Measurements from ENCODE around the gene CSRP3.

The CSRP3 gene

DNA sequence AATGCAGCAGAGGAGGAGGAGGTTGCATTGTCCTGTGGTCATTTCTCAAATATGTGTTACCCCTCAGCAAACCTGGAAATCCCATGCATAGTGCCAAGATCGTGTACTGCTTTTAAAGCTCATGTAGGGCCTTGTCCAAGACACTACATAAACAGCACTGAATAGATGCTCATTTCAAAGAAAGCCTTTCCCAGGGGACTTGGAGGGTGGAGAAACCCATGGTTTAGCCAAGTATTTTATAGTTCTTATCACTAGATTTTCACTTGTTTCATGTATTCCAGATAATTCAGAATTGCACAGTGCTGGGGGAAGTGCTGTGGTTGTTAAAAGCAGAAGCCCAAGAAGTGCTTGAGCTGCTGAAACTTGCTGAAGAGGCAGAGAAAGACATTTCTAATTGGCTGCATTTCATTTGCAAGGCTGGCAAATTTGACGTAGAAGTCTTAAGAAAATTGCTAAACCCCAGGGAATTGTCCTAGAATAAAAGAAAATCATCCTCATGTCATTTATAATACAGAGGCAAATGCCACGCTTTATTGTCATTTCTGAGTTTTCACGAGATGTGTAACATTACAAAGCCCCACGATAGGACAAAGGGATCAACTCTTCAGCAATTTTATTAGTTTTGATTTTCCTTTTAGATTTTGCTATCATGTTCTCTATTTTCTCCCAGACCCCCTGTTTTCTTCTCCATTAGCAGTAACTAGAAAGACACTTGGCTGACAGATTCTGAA lies 20.1 kb downstream of the CSRP3 start:
- Histone ChIP-seq H3K27ac (ENCODE audit: poor library complexity, severe bottlenecking) (no peak overlapping the region), H3K4me1 (ENCODE audit: insufficient read depth, poor library complexity, severe bottlenecking) (no peaks in the 10 kb centered on the region), H3K27me3 (ENCODE audit: insufficient read depth, poor library complexity, severe bottlenecking) (no peaks in the 10 kb centered on the region), H3K4me3 (ENCODE audit: severe bottlenecking) (no peak overlapping the region), H3K9me3 (ENCODE audit: severe bottlenecking) (no peaks in the 10 kb centered on the region), H3K36me3 (ENCODE audit: low read depth) (peaks cover 5% of the 10 kb centered on the region)
- ATAC-seq (ENCODE audit: low read depth), result no peak
- TF ChIP-seq, protein P1, sequence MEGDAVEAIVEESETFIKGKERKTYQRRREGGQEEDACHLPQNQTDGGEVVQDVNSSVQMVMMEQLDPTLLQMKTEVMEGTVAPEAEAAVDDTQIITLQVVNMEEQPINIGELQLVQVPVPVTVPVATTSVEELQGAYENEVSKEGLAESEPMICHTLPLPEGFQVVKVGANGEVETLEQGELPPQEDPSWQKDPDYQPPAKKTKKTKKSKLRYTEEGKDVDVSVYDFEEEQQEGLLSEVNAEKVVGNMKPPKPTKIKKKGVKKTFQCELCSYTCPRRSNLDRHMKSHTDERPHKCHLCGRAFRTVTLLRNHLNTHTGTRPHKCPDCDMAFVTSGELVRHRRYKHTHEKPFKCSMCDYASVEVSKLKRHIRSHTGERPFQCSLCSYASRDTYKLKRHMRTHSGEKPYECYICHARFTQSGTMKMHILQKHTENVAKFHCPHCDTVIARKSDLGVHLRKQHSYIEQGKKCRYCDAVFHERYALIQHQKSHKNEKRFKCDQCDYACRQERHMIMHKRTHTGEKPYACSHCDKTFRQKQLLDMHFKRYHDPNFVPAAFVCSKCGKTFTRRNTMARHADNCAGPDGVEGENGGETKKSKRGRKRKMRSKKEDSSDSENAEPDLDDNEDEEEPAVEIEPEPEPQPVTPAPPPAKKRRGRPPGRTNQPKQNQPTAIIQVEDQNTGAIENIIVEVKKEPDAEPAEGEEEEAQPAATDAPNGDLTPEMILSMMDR (IDR thresholded peaks at IDR 0.05; ENCODE audit: poor library complexity, severe bottlenecking), result no peak
- DNase-seq (ENCODE audit: low spot score), result no peak

DNA sequence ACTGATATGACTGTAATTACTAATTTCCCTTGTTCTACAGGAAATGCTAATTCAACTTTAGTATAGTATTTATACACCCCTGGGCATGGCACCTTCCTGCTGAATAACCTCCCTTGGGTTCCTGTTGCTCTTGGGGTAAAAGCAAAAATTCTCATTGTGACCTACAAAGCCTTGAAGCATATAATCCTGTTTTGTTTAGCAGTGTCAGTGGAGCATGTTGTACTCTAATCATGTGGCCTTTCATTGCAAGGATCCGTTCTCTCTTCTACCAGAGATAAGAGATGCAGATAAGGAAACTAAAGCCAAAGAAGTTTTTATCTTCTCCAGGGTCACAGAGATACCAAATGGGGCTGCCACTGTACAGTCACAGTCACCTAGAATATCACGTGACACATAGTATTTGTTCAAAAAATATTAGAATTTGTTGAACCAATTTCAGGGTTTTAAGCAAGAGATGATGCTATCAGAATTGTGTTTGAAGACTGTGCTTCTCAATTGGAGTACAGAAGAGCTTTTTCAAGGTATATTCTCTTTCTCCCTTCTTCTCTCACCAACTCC lies 25.1 kb downstream of the CSRP3 start:
- no peaks in the 10 kb centered on the region for H3K27me3 ChIP-seq (ENCODE audit: insufficient read depth, poor library complexity, severe bottlenecking)
- no peaks in the 10 kb centered on the region for H3K4me1 ChIP-seq (ENCODE audit: insufficient read depth, poor library complexity, severe bottlenecking)
- no peaks in the 10 kb centered on the region for H3K9me3 ChIP-seq (ENCODE audit: severe bottlenecking)
- peaks cover 42% of the 10 kb centered on the region for H3K36me3 ChIP-seq (ENCODE audit: low read depth)
- DNase-seq (ENCODE audit: low spot score) (no peak), ATAC-seq (ENCODE audit: low read depth) (no peak)
- H3K4me3 ChIP-seq (ENCODE audit: severe bottlenecking), result no peak overlapping the region
- TF ChIP-seq, protein P1 (IDR thresholded peaks at IDR 0.05; ENCODE audit: poor library complexity, severe bottlenecking), result no peak
- H3K27ac ChIP-seq (ENCODE audit: poor library complexity, severe bottlenecking), result no peak overlapping the region

GRCh38 chr11:19173964-19174638 lies 27.7 kb downstream of the CSRP3 start:
- Histone ChIP-seq H3K4me1 (ENCODE audit: insufficient read depth, poor library complexity, severe bottlenecking) (no peaks in the 10 kb centered on the region), H3K9me3 (ENCODE audit: severe bottlenecking) (no peaks in the 10 kb centered on the region), H3K36me3 (ENCODE audit: low read depth) (peaks cover 67% of the 10 kb centered on the region), H3K4me3 (ENCODE audit: severe bottlenecking) (no peak overlapping the region), H3K27ac (ENCODE audit: poor library complexity, severe bottlenecking) (no peak overlapping the region), H3K27me3 (ENCODE audit: insufficient read depth, poor library complexity, severe bottlenecking) (no peaks in the 10 kb centered on the region)
- TF ChIP-seq, protein P1 (IDR thresholded peaks at IDR 0.05; ENCODE audit: poor library complexity, severe bottlenecking), result no peak
- ATAC-seq (ENCODE audit: low read depth), result no peak
- DNase-seq (ENCODE audit: low spot score), result no peak

DNA sequence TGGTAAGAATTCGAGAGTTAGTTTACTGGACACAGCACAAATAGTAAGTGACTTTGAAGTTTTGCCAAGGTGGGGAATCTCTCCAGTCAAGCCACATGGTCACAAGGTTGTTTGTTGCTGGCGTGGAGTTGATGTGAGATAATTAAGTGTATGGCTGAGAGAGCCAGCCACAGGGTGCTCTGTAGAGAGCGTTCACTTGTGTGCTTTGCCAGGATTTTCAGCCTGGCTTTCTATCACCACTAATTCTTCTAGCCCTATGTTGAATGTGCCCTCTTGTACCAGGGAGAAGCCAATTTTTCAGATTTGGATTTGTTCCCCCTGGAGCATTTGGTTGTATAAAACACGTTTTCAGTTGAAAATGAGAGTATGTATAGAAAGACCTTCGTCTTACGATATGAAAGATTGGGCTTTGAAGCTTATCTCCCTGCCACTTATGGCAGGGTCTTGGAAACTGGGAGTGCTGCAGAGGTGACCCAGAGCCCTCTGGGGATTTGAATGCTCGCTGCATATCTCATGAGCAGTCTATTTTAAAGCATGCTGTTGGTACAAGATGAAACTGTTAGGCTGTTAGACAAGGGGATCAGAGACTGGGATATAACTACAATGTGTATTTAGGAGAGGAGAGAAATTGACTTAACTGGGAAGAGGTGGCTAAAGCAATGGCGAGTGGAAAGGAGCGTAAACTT lies 28.6 kb downstream of the CSRP3 start:
- Histone ChIP-seq H3K36me3 (ENCODE audit: low read depth) (peaks cover 77% of the 10 kb centered on the region), H3K4me3 (ENCODE audit: severe bottlenecking) (no peak overlapping the region), H3K27me3 (ENCODE audit: insufficient read depth, poor library complexity, severe bottlenecking) (no peaks in the 10 kb centered on the region), H3K9me3 (ENCODE audit: severe bottlenecking) (no peaks in the 10 kb centered on the region), H3K27ac (ENCODE audit: poor library complexity, severe bottlenecking) (no peak overlapping the region), H3K4me1 (ENCODE audit: insufficient read depth, poor library complexity, severe bottlenecking) (no peaks in the 10 kb centered on the region)
- TF ChIP-seq, protein P1 (IDR thresholded peaks at IDR 0.05; ENCODE audit: poor library complexity, severe bottlenecking), result no peak
- ATAC-seq (ENCODE audit: low read depth) (no peak), DNase-seq (ENCODE audit: low spot score) (no peak)
